Prostate gland (tissue), 2 donors: ENCODE data around the gene STK24. TPM values are rescaled to one million over a fixed set of nuclear protein-coding genes. Genes with fewer than 3 reads are reported as not detected.

Experiments used
- DNase-seq: peaks from one replicate; pipeline ENCODE4 v3.0.0-alpha.2; 2019; ENCODE audit warnings: low spot score
- H3K27ac ChIP-seq, 2 donors: fragments of 200-600 bp; sonication (generic); 2 replicates each; pipeline ENCODE4 v1.5.1; 2017 to 2019
- H3K27me3 ChIP-seq: fragments of 200-600 bp; sonication (generic); replicated peaks from 2 replicates; pipeline ENCODE4 v1.5.1; 2019; ENCODE audit not compliant: insufficient read depth
- H3K36me3 ChIP-seq, 2 donors: fragments of 200-600 bp; sonication (generic); 1 replicate in 1 of 2; 2 replicates in 1 of 2; pipeline versions ENCODE4 v1.5.1 to v1.8.1; 2017 to 2019
- H3K4me1 ChIP-seq: fragments of 200-600 bp; sonication (generic); replicated peaks from 2 replicates; pipeline ENCODE4 v1.5.1; 2019
- H3K4me3 ChIP-seq, 2 donors: fragments of 200-600 bp; sonication (generic); 2 replicates each; pipeline ENCODE4 v1.5.1; 2017 to 2019
- H3K9me3 ChIP-seq: fragments of 200-600 bp; sonication (generic); 2 replicates; pipeline ENCODE4 v1.5.1; 2017
- POLR2A ChIP-seq: fragments of 450-650 bp; IDR thresholded peaks from one replicate; pipeline ENCODE4 v1.6.1; 2016; ENCODE audit warnings: antibody characterized with exemption, mild to moderate bottlenecking
- POLR2AphosphoS5 ChIP-seq: sonication (generic); formaldehyde crosslinking; IDR thresholded peaks from one replicate; pipeline ENCODE4 v1.6.1; 2017; ENCODE audit warnings: antibody characterized with exemption
- WGBS: methylation state at CpG from one replicate; pipeline ENCODE4 v1.1.5; 2018; 5-methylcytosine and 5-hydroxymethylcytosine counted together
- intact Hi-C: fragments of 100-400 bp; cut with DNase I; formaldehyde crosslinking; loops from one replicate; pipeline ENCODE4 v1.14.2; 2022
- total RNA-seq, 2 donors: library from RNA; depleted of rRNA; stranded (reverse); fragments of >200 nt; gene quantifications; one replicate each; pipeline ENCODE4 v1.1.0, GENCODE V29; 2016
- TF ChIP-seq, protein P1 (sequence below), 4 experiments: fragments of 200-600 bp in 2 of 4; fragments of 450-650 bp in 2 of 4; sonication (generic) in 2 of 4; IDR thresholded peaks; 1 replicate in 3 of 4; 2 replicates in 1 of 4; pipeline ENCODE4 v1.5.1; 2016 to 2019; ENCODE audit warnings: antibody characterized with exemption in 4 of 4, mild to moderate bottlenecking in 2 of 4, moderate library complexity in 2 of 4

The STK24 gene
- total RNA-seq, 2 donors from 2014 or later = 80.5 to 187 TPM

DNA sequence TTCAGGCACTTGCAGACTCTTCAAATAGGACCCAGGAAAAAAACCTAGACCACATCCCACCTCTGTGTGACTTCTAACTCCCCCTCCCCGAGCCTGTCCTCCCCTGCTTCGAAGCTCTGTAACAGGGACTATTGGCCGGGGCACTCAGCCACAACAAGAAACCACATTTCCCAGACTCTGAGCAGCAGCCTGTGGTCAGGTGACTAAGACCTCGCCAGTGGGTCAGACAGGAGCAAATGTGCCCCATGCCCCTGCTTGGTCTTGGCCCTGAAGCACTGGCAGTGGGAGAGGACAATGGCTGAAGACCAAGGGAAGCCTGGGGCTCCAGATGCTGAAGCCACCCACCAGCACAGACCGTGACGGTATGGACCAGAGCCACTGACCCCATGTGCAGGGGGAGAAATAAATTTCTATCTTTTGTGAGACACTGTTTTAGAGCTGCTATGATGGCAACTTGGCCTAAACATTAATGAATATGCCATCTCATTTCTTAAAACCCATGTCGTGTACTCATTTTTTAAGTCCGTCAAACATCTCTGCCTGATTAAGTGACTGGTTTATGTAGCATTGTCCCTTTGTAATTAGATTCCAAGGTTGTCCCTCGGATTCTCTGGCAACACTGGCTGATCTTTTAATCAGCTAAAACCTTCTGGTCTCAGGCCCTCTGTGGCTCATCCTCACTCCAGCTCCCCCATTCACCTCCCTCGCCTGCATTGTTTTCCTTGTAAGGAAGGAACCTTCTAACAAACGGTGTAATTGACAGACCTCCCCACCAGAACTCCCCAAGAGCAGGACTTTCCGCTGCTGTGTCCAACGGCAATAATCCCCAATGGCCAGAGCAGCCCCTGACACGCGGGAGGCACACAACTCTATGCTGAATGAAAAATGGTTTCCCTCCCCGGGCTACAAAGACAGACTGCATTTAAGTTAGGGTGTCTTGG, 98.4 kb downstream of the STK24 start:
- H3K4me1 ChIP-seq = peaks cover 8% of the 10 kb centered on the region
- H3K36me3 ChIP-seq = no peaks in the 10 kb centered on the region
- H3K9me3 ChIP-seq = no peaks in the 10 kb centered on the region
- TF ChIP-seq POLR2AphosphoS5 (no peak), POLR2A (no peak)
- TF ChIP-seq, protein P1, sequence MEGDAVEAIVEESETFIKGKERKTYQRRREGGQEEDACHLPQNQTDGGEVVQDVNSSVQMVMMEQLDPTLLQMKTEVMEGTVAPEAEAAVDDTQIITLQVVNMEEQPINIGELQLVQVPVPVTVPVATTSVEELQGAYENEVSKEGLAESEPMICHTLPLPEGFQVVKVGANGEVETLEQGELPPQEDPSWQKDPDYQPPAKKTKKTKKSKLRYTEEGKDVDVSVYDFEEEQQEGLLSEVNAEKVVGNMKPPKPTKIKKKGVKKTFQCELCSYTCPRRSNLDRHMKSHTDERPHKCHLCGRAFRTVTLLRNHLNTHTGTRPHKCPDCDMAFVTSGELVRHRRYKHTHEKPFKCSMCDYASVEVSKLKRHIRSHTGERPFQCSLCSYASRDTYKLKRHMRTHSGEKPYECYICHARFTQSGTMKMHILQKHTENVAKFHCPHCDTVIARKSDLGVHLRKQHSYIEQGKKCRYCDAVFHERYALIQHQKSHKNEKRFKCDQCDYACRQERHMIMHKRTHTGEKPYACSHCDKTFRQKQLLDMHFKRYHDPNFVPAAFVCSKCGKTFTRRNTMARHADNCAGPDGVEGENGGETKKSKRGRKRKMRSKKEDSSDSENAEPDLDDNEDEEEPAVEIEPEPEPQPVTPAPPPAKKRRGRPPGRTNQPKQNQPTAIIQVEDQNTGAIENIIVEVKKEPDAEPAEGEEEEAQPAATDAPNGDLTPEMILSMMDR (IDR thresholded peaks at IDR 0.05) = no peak
- H3K27me3 ChIP-seq = no peaks in the 10 kb centered on the region
- DNase-seq = no peak
- intact Hi-C loops = no loop called here
- WGBS = 77% methylated on average over 16 of the region's 16 CpGs
- H3K27ac ChIP-seq = no peak overlapping the region
- H3K4me3 ChIP-seq = no peak overlapping the region

GRCh38 chr13:98476538-98476966, 100.4 kb downstream of the STK24 start:
- no peaks in the 10 kb centered on the region for H3K27me3 ChIP-seq
- peak; percentile 15 for TF ChIP-seq POLR2AphosphoS5
- TF ChIP-seq, protein P1 (IDR thresholded peaks at IDR 0.05) = no peak
- intact Hi-C loops = no loop called here
- WGBS = 42% methylated on average over 13 of the region's 13 CpGs
- no peak for DNase-seq
- H3K9me3 ChIP-seq = no peaks in the 10 kb centered on the region
- no peak overlapping the region for H3K4me3 ChIP-seq
- H3K4me1 ChIP-seq = peaks cover 9% of the 10 kb centered on the region
- H3K27ac ChIP-seq = peak overlapping the region; percentile 6 to 22
- no peaks in the 10 kb centered on the region for H3K36me3 ChIP-seq

- TF ChIP-seq POLR2A = no peak
- no peak for TF ChIP-seq POLR2AphosphoS5
- TF ChIP-seq, protein P1 (IDR thresholded peaks at IDR 0.05) = no peak
- Histone ChIP-seq H3K27ac (peak overlapping the region; percentile 6 to 22), H3K4me3 (no peak overlapping the region), H3K36me3 (no peaks in the 10 kb centered on the region), H3K4me1 (peaks cover 9% of the 10 kb centered on the region), H3K9me3 (no peaks in the 10 kb centered on the region), H3K27me3 (no peaks in the 10 kb centered on the region)
- intact Hi-C loops = no loop called here
- no peak for DNase-seq
- 32% methylated on average over 5 of the region's 5 CpGs for WGBS
Measured at GRCh38 chr13:98476106-98476505, 100.8 kb downstream of the STK24 start.

- TF ChIP-seq POLR2AphosphoS5 (no peak), POLR2A (no peak)
- intact Hi-C loops = no loop called here
- WGBS = 84% methylated on average over 13 of the region's 13 CpGs
- H3K9me3 ChIP-seq = no peaks in the 10 kb centered on the region
- no peak overlapping the region for H3K27ac ChIP-seq
- peaks cover 9% of the 10 kb centered on the region for H3K4me1 ChIP-seq
- no peaks in the 10 kb centered on the region for H3K27me3 ChIP-seq
- DNase-seq = no peak
- no peak overlapping the region for H3K4me3 ChIP-seq
- H3K36me3 ChIP-seq = peaks cover 0 to 5% of the 10 kb centered on the region in 2 donors
Measured at GRCh38 chr13:98475522-98475921, 101.4 kb downstream of the STK24 start.

DNA sequence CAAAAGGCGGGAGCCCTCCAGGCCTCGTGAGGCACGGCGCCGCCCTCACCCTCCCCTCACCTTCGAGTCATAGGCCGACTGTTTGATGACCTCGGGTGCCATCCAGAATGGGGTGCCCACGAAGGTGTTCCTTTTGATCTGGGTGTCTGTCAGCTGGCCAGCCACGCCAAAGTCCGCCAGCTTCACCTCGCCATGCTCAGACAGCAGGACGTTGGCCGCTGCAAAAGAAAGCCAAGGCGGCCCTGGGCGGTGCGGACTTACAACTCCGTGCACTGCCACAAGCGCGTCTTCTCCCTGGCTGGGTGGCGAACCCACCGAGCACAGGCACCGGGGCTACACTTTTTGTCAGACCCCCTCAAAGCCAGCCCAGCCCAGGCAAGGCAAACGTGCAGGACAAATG, 102.1 kb downstream of the STK24 start:
- no peak overlapping the region for H3K4me3 ChIP-seq
- intact Hi-C loops = no loop called here
- TF ChIP-seq POLR2AphosphoS5 (no peak), POLR2A (no peak)
- TF ChIP-seq, protein P1 (IDR thresholded peaks at IDR 0.05) = no peak
- no peak overlapping the region for H3K27ac ChIP-seq
- peaks cover 0 to 5% of the 10 kb centered on the region in 2 donors for H3K36me3 ChIP-seq
- peaks cover 9% of the 10 kb centered on the region for H3K4me1 ChIP-seq
- H3K9me3 ChIP-seq = no peaks in the 10 kb centered on the region
- H3K27me3 ChIP-seq = no peaks in the 10 kb centered on the region
- WGBS = 91% methylated on average over 24 of the region's 24 CpGs
- DNase-seq = no peak
